Kidney epithelial cell (primary cell): ENCODE measurements around the gene ARHGEF10L. TPM values are rescaled to one million over a fixed set of nuclear protein-coding genes. Genes with fewer than 3 reads are reported as not detected.

Experiments used
- DNase-seq: peaks from one replicate; pipeline ENCODE4 v3.0.0-alpha.2; 2010; ENCODE audit warnings: low read depth
- H3K27me3 ChIP-seq: 2 replicates; pipeline ENCODE4 v1.6.0; 2011; ENCODE audit warnings: low read length; ENCODE audit not compliant: control insufficient read depth, insufficient read depth
- H3K36me3 ChIP-seq: 2 replicates; pipeline ENCODE4 v1.5.1; 2011; ENCODE audit warnings: low read length; ENCODE audit not compliant: control insufficient read depth, insufficient read depth
- H3K4me3 ChIP-seq: 2 replicates; pipeline ENCODE4 v1.5.1; 2011; ENCODE audit warnings: low read depth, mild to moderate bottlenecking, control low read depth, low read length
- CTCF ChIP-seq: IDR thresholded peaks from 2 replicates; pipeline ENCODE4 v1.5.1; 2011; ENCODE audit warnings: mild to moderate bottlenecking, moderate library complexity, low read length, control low read depth, inconsistent platforms; ENCODE audit not compliant: insufficient read depth, poor library complexity, severe bottlenecking
- total RNA-seq: library from RNA; depleted of rRNA; stranded (reverse); fragments of >200 nt; gene quantifications from 2 replicates; pipeline ENCODE4 v1.2.3, GENCODE V29; 2015

The ARHGEF10L gene
- total RNA-seq, 1 donor from 2014 or later = 23.5 TPM

GRCh38 chr1:17723684-17724083, 184.2 kb downstream of the ARHGEF10L start:
- DNase-seq = no peak
- Histone ChIP-seq H3K36me3 (no peaks in the 10 kb centered on the region), H3K27me3 (peaks cover 2% of the 10 kb centered on the region), H3K4me3 (no peak overlapping the region)
- TF ChIP-seq CTCF = no peak

GRCh38 chr1:17724150-17724549, 184.7 kb downstream of the ARHGEF10L start:
- no peak for DNase-seq
- Histone ChIP-seq H3K4me3 (no peak overlapping the region), H3K36me3 (no peaks in the 10 kb centered on the region), H3K27me3 (peaks cover 2% of the 10 kb centered on the region)
- TF ChIP-seq CTCF = no peak

- no peak for DNase-seq
- Histone ChIP-seq H3K4me3 (no peak overlapping the region), H3K27me3 (peaks cover 2% of the 10 kb centered on the region), H3K36me3 (no peaks in the 10 kb centered on the region)
- no peak for TF ChIP-seq CTCF
These were observed 185.7 kb downstream of the ARHGEF10L start for GRCh38 chr1:17725084-17725719.

GRCh38 chr1:17725811-17726582, 186.5 kb downstream of the ARHGEF10L start:
- H3K27me3 ChIP-seq = peaks cover 4% of the 10 kb centered on the region
- no peak for TF ChIP-seq CTCF
- H3K36me3 ChIP-seq = no peaks in the 10 kb centered on the region
- DNase-seq = no peak
- H3K4me3 ChIP-seq = no peak overlapping the region

- no peak for DNase-seq
- Histone ChIP-seq H3K27me3 (peaks cover 4% of the 10 kb centered on the region), H3K36me3 (no peaks in the 10 kb centered on the region), H3K4me3 (no peak overlapping the region)
- no peak for TF ChIP-seq CTCF
These were observed 188.7 kb downstream of the ARHGEF10L start for GRCh38 chr1:17728123-17728712.
